ENCODE measurements around the gene CFAP92.
"Not testable (repeated sequence)": the region's sequence is repeated elsewhere in the genome, so short reads cannot be mapped to it uniquely, and the experiment has no call there.

CFAP92 gene

GRCh38 chr3:128935922-128936321 lies 58.0 kb downstream of the CFAP92 start:
- POLR2A ChIA-PET: no interaction called here
- CTCF ChIA-PET: interaction anchor here (1.4 kb wide), 1 partner anchor 11 kb away, joined by 3 read pairs; no protein-coding TSS in a partner anchor
- no peak for DNase-seq (ENCODE audit: extremely low spot score)
- TF ChIP-seq, protein P1, sequence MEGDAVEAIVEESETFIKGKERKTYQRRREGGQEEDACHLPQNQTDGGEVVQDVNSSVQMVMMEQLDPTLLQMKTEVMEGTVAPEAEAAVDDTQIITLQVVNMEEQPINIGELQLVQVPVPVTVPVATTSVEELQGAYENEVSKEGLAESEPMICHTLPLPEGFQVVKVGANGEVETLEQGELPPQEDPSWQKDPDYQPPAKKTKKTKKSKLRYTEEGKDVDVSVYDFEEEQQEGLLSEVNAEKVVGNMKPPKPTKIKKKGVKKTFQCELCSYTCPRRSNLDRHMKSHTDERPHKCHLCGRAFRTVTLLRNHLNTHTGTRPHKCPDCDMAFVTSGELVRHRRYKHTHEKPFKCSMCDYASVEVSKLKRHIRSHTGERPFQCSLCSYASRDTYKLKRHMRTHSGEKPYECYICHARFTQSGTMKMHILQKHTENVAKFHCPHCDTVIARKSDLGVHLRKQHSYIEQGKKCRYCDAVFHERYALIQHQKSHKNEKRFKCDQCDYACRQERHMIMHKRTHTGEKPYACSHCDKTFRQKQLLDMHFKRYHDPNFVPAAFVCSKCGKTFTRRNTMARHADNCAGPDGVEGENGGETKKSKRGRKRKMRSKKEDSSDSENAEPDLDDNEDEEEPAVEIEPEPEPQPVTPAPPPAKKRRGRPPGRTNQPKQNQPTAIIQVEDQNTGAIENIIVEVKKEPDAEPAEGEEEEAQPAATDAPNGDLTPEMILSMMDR (IDR thresholded peaks at IDR 0.05; ENCODE audit: control extremely low read depth, extremely low read depth, low read depth, missing control alignments): no peak

DNA sequence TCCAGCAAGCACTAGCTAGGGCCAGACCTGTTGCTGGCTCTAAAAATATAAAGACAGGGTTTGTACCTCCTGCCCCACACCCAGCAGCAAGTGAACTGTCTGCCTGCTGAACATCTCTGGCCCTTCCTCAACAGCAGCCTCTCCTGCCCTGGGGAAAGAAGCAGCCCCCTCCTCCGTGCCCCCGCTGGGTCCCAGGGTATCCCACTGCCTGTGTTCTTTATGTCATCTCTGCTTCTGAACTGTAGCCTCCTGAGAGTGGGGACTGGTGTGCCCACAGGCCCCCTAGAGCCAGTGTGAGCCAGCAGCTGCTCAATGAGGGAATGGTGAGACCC lies 60.0 kb downstream of the CFAP92 start:
- ChIA-PET CTCF (interaction anchor here (1.5 kb wide), 1 partner anchor 9 kb away, joined by 3 read pairs; no protein-coding TSS in a partner anchor), POLR2A (interaction anchor here (0.6 kb wide), 1 partner anchor 14 kb away, joined by 10 read pairs; no protein-coding TSS in a partner anchor)
- DNase-seq (ENCODE audit: extremely low spot score): no peak
- TF ChIP-seq, protein P1 (IDR thresholded peaks at IDR 0.05; ENCODE audit: control extremely low read depth, extremely low read depth, low read depth, missing control alignments): no peak

DNA sequence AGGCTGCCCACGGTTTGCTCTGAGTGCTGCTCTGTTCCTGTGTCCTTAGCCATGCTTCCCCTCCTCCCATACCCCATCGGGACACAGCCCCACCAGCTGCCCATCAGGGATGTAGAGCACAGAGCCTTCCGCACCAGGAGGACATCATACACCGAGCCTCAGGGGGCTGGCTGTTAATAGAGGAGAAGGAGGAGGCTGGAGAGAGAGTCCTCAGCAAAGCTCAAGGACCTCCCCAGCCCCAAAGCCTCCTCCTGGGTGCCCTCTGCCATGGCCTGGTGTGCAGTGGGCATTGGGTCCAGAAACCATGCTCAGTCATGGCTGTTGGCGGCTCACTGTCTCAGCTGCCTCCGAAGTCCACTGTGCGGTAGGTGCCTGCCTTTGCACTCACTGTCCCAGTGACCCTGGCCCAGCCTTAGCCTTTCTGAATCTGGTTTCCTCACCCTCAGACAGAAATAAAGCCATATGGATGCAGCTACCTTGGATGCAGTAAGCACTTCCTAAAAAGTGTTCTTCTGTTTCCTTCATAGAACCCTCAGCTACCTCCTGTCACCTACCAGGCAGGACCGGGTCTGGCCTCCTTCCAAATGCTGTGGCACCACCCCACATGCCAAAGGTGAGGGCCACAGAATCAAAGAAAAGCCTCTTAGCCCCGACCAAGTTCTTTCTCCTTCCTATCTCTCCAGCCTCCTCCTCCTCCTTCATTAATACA lies 60.5 kb downstream of the CFAP92 start:
- no peak for DNase-seq (ENCODE audit: extremely low spot score)
- ChIA-PET CTCF (interaction anchor here (1.5 kb wide), 1 partner anchor 10 kb away, joined by 3 read pairs; no protein-coding TSS in a partner anchor), POLR2A (interaction anchor here (0.6 kb wide), 1 partner anchor 15 kb away, joined by 10 read pairs; no protein-coding TSS in a partner anchor)
- TF ChIP-seq, protein P1 (IDR thresholded peaks at IDR 0.05; ENCODE audit: control extremely low read depth, extremely low read depth, low read depth, missing control alignments): no peak

- POLR2A ChIA-PET: interaction anchor here (0.6 kb wide), 1 partner anchor 315 kb away, joined by 3 read pairs; no protein-coding TSS in a partner anchor
- no peak for DNase-seq (ENCODE audit: extremely low spot score)
- CTCF ChIA-PET: interaction anchor here (1.0 to 2.0 kb wide), 5 partner anchors 9 to 38 kb away, joined by 3 to 6 read pairs (median 3); no protein-coding TSS in a partner anchor
- TF ChIP-seq, protein P1 (IDR thresholded peaks at IDR 0.05; ENCODE audit: control extremely low read depth, extremely low read depth, low read depth, missing control alignments): no peak
These were observed 61.2 kb downstream of the CFAP92 start for GRCh38 chr3:128932516-128933212.

GRCh38 chr3:128931046-128931445 lies 62.8 kb downstream of the CFAP92 start:
- TF ChIP-seq, protein P1 (IDR thresholded peaks at IDR 0.05; ENCODE audit: control extremely low read depth, extremely low read depth, low read depth, missing control alignments): no peak
- ChIA-PET POLR2A (no interaction called here), CTCF (interaction anchor here (1.0 to 2.0 kb wide), 3 partner anchors 11 to 40 kb away, joined by 4 to 6 read pairs (median 5); no protein-coding TSS in a partner anchor)
- no peak for DNase-seq (ENCODE audit: extremely low spot score)

- no peak for DNase-seq (ENCODE audit: extremely low spot score)
- TF ChIP-seq, protein P1 (IDR thresholded peaks at IDR 0.05; ENCODE audit: control extremely low read depth, extremely low read depth, low read depth, missing control alignments): no peak
- POLR2A ChIA-PET: no interaction called here
- CTCF ChIA-PET: no interaction called here
These were observed 64.5 kb downstream of the CFAP92 start for GRCh38 chr3:128929364-128929763.

DNA sequence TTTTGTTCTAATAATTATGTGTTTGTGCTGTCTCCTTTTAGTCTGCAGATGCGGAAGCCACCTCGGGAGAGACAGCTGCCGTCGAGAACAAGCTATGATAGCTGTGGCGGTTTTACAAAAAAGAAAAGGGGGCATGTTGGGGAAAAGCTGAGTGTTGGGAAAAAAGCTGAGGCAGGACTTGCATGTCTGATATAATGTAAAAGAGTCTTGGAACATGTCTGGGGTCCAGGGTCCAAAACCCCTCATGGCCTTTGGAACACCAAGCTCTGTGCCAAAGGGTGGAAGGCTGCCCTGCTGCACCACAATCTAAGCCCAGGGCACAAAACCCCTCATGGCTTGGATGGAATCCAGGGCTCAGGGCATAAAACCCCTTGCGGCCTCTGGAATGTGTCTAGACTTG lies 69.9 kb downstream of the CFAP92 start:
- POLR2A ChIA-PET; DNase-seq (ENCODE audit: extremely low spot score): not testable (repeated sequence)
- CTCF ChIA-PET: interaction anchor here (0.9 kb wide), 1 partner anchor 8 kb away, joined by 3 read pairs; no protein-coding TSS in a partner anchor

All from GM10248 (cell line).